CD4-positive, alpha-beta T cell (primary cell): Measurements from ENCODE around the gene RRP1B. TPM values are rescaled to one million over a fixed set of nuclear protein-coding genes. Genes with fewer than 3 reads are reported as not detected.

Experiments
- ATAC-seq: fragments of 200-7000 bp; cut with Tn5 transposase; one replicate; pipeline ENCODE4 v1.10.0; 2022; ENCODE audit warnings: mild to moderate bottlenecking; ENCODE audit not compliant: poor library complexity
- CTCF ChIA-PET: fragments of 350-600 bp; sonication (Branson Sonifier 250); formaldehyde crosslinking; loops from one replicate; lab custom pipeline; 2021; ENCODE audit warnings: antibody characterized with exemption, inconsistent platforms; lab: Charles Lee
- POLR2A ChIA-PET: fragments of 350-600 bp; sonication (Branson Sonifier 250); formaldehyde crosslinking; loops from one replicate; lab custom pipeline; 2021; ENCODE audit warnings: antibody characterized with exemption, inconsistent platforms; lab: Charles Lee
- DNase-seq, 14 experiments: peaks; one replicate each; pipeline ENCODE4 v3.0.0-alpha.2; 2013 to 2020; ENCODE audit warnings: mixed read lengths in 2 of 14
- H3K27ac ChIP-seq, 2 donors: one replicate each; pipeline versions ENCODE4 v1.5.1 to v1.7.0; 2013; ENCODE audit warnings: low read length in 2 of 2, low read depth in 1 of 2, mild to moderate bottlenecking in 1 of 2
- H3K27me3 ChIP-seq, 2 experiments: 1 replicate in 1 of 2; 2 replicates in 1 of 2; pipeline versions ENCODE4 v1.6.1 to v1.7.0; 2013; ENCODE audit warnings: low read length in 2 of 2, control low read depth in 1 of 2, mild to moderate bottlenecking in 1 of 2, moderate library complexity in 1 of 2; ENCODE audit not compliant: insufficient read depth in 2 of 2, control insufficient read depth in 1 of 2
- H3K36me3 ChIP-seq: one replicate; pipeline ENCODE4 v1.6.1; 2013; ENCODE audit warnings: low read length, control low read depth; ENCODE audit not compliant: insufficient read depth
- H3K4me1 ChIP-seq: one replicate; pipeline ENCODE4 v1.6.1; 2013; ENCODE audit warnings: low read length, control low read depth; ENCODE audit not compliant: insufficient read depth
- H3K4me3 ChIP-seq: one replicate; pipeline ENCODE4 v1.5.1; 2013; ENCODE audit warnings: mild to moderate bottlenecking, low read length, moderate library complexity
- H3K9me3 ChIP-seq, 2 experiments: 1 replicate in 1 of 2; 2 replicates in 1 of 2; pipeline versions ENCODE4 v1.6.1 to v1.7.0; 2013; ENCODE audit warnings: low read length in 2 of 2, mild to moderate bottlenecking in 2 of 2, control low read depth in 1 of 2, moderate library complexity in 1 of 2; ENCODE audit not compliant: control insufficient read depth in 1 of 2, insufficient read depth in 1 of 2
- H3K27ac Mint-ChIP-seq: one replicate; pipeline ENCODE4 v1.8.0; 2020; ENCODE audit warnings: mixed read lengths
- H3K27me3 Mint-ChIP-seq: one replicate; pipeline ENCODE4 v1.8.0; 2021; ENCODE audit warnings: mixed read lengths
- H3K36me3 Mint-ChIP-seq: one replicate; pipeline ENCODE4 v1.8.0; 2021; ENCODE audit warnings: low read depth, mixed read lengths
- H3K4me1 Mint-ChIP-seq: one replicate; pipeline ENCODE4 v1.8.0; 2021; ENCODE audit warnings: low read depth, mixed read lengths
- H3K4me3 Mint-ChIP-seq: one replicate; pipeline ENCODE4 v1.8.0; 2020; ENCODE audit warnings: mild to moderate bottlenecking, mixed read lengths
- H3K9me3 Mint-ChIP-seq: one replicate; pipeline ENCODE4 v1.8.0; 2020; ENCODE audit warnings: mixed read lengths
- CTCF ChIP-seq: fragments of 200-600 bp; IDR thresholded peaks from one replicate; pipeline ENCODE4 v1.8.0; 2022; ENCODE audit warnings: antibody characterized with exemption, mild to moderate bottlenecking
- intact Hi-C, 2 experiments: fragments of 100-400 bp; cut with DNase I in 1 of 2; cut with micrococcal nuclease in 1 of 2; formaldehyde crosslinking; loops; one replicate each; pipeline versions ENCODE4 v1.15.1 to v1.9.0; 2023 to 2025; cut with DNase I, micrococcal nuclease
- microRNA-seq: library from miRNA; unstranded; fragments of <30 nt; microRNA quantifications from one replicate; pipeline ENCODE4 v1.2.0, GENCODE V29; 2021; ENCODE audit warnings: borderline microRNAs expressed, borderline replicate concordance
- total RNA-seq, 174 experiments: library from RNA in 2 of 174; stranded (reverse) in 2 of 174; gene quantifications; one replicate each; pipeline ENCODE4 v1.2.3 and lab custom pipeline; 2021 to 2026

RRP1B gene
- total RNA-seq, 2 experiments from 2014 or later = 18.6 to 19.2 TPM

DNA sequence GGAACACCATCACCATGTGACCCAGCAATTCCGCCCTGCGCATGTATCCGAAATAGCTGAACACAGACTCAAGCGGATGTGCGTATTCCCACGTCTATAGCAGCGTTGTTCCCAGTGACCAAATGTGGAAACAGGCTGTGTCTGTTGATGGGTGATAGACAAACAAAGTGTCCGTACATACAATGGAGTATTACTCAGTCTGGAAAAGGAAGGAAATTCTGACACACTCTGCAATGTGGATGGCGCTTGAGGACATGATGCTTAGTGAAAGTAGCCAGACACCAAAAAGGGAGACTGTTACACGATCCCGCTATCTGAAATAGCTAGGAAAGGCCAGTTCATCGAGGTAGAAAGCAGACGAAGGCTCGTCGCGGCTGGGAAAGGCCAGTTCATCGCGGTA lies 85.4 kb downstream of the RRP1B start:
- H3K36me3 ChIP-seq = peaks cover 63% of the 10 kb centered on the region
- no peak overlapping the region for H3K4me3 ChIP-seq
- no peak for TF ChIP-seq CTCF
- CTCF ChIA-PET = no interaction called here
- no peak for ATAC-seq
- H3K27me3 ChIP-seq = no peaks in the 10 kb centered on the region
- H3K9me3 Mint-ChIP-seq = no peaks in the 10 kb centered on the region
- peaks cover 0 to 4% of the 10 kb centered on the region in 2 experiments for H3K9me3 ChIP-seq
- no peak overlapping the region for H3K4me3 Mint-ChIP-seq
- H3K4me1 Mint-ChIP-seq = peaks cover 7% of the 10 kb centered on the region
- intact Hi-C loops = loop anchor here in 1 of 2 experiments (10.0 kb wide), 1 partner anchor 60 kb away; no protein-coding TSS in a partner anchor
- H3K27ac Mint-ChIP-seq = no peak overlapping the region
- no peaks in the 10 kb centered on the region for H3K4me1 ChIP-seq
- DNase-seq = no peak
- POLR2A ChIA-PET = no interaction called here
- H3K27me3 Mint-ChIP-seq = no peaks in the 10 kb centered on the region
- peaks cover 43% of the 10 kb centered on the region for H3K36me3 Mint-ChIP-seq
- no peak overlapping the region for H3K27ac ChIP-seq

Small RNA genes within 50 kb of the gene (microRNA-seq; reads per million reads assigned to microRNA genes)
- not detected for gene MIR6070

Other genes with a start within 250 kb of the RRP1B start
- gene SIK1, start 232.4 kb upstream of the RRP1B start, total RNA-seq = 100 to 1,000 TPM; 314 to 317 TPM
- under 1 TPM; 0.59 to 0.93 TPM for gene HSF2BP, start 72 bp upstream of the RRP1B start, total RNA-seq
- 10 to 100 TPM; 74.8 to 77.0 TPM for gene PDXK, start 59.6 kb downstream of the RRP1B start, total RNA-seq
- 10 to 100 TPM; 13.4 to 14.5 TPM for gene CSTB, start 116.7 kb downstream of the RRP1B start, total RNA-seq
- 10 to 100 TPM; 27.7 to 29.0 TPM for gene RRP1, start 130.0 kb downstream of the RRP1B start, total RNA-seq
- gene AGPAT3, start 205.7 kb downstream of the RRP1B start, total RNA-seq = 10 to 100 TPM; 40.8 to 43.4 TPM